ENCODE results near the gene PYGO1.

DNA sequence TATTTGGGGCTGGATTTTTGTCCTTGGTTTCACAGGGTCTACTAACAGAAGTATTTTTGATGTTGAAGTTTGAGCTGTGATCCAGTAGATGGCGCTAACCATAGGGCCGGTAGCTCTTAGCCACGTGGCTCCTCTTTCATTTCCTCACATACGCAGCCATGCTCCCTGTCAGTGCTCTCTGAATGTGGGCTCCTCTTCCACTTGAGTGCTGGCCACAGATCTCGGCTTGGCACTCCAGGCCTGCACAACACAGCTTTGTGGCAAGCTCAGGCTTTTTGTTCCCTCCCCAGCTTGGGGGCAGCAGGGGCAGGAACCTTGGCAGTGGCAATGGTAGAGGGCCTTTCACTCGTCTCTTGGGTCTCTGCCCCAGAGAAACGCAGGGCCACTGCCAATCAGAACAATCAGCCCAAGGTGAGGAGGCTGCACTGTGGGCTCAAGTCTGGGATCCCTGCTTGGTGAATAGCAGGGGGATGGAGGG, 61.5 kb downstream of the PYGO1 start:
- TF ChIP-seq CTCF (IDR thresholded peaks at IDR 0.05) (peak in 1 of 2 donors; percentile 36), POLR2A (IDR thresholded peaks at IDR 0.05) (no peak), POLR2AphosphoS5 (IDR thresholded peaks at IDR 0.05) (no peak)
